NCI-H128 (cell line): ENCODE measurements around the gene CACNA1F.
A peak's percentile ranks its signal among the peaks of the same experiment; 100 is the strongest.

Experiments used
- DNase-seq: peaks from one replicate; lab custom pipeline; 2025; ENCODE audit not compliant: unreplicated experiment; lab: John Stamatoyannopoulos, UW

The CACNA1F gene

GRCh38 chrX:49199906-49200771, 33.0 kb downstream of the CACNA1F start, which contains the start of gene SYP:
Gene SYP, minus strand, starts transcription at chrX:49200193. Its CDS starts 7 bp downstream, at chrX:49200186.
- DNase-seq: peak; percentile 70

DNA sequence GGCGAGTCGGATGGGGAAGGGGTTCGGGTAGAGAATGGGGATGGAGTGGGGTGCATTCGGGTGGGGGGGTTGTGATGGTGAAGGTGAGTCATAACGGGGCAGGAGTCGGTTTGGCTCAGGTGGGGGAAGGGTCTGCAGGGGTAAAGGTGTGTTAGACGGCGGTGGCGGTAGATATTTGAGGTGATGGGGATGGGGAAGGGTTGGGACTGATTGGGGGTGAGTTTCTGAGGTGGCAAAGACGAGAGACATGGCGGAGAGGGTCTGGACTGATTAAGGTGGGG, 33.9 kb downstream of the CACNA1F start:
- no peak for DNase-seq

DNA sequence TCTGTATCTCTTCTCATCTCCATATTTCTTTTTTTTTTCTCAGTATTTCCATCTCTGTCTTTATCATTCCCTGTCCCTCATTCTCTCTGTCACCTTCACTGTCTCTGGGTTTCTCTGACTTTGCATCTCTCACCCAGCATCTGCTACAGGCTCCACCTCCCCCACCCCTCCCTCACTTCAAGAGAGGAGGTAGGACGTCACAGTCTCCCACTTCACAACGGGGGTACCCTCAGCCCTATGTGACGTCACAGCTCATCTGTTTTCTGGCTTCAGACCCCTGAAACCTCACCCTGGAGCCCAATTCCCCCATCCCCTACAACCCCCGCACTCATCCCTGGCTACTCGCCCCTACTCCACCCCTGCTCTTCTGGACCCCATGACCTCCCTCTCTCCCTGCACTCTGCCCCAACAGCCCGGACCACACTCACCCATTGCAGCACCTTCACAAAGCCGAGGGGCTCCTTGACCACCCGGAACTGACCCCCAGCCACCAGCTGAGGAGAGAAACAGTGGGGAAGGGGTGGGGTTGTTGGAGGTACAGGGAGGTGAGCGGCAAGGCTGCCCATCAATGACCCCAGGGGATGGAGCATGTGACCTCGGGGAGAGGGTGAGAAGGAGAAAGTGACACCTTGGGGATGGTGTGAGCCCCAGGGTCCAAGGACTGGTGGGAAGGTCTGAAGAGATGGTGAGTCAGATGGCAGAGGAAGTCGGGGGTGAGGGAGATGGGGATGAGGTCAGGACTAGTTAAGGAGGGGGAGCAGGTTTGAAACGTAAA, 34.4 kb downstream of the CACNA1F start:
- no peak for DNase-seq

DNA sequence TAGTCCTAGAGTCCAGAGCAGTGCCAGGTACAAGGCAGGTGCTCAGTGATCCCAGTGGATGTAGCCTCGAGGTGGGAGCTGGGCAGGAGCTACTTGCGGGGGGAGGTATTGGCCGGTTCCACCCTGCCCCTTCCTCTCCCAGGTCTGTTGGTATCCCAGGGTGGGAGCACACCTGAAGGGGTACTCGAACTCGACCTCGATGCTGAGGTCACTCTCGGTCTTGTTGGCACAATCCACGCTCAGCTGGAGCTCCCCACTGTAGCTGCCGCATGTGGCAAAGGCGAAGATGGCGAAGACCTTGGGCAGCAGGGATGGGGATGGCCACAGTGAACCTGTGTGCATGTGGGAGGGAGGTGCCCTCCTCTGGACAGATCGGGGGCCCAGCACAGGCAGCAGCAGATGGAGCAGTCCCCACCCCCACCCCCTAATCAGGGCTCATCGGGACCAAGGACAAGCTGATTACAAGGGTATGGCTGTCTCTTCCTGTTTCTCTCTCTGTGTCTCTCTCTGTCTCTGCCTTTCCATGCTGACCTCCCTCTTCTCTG, 35.5 kb downstream of the CACNA1F start:
- no peak for DNase-seq

- no peak for DNase-seq
Measured at GRCh38 chrX:49193542-49193964, 39.6 kb downstream of the CACNA1F start.

DNA sequence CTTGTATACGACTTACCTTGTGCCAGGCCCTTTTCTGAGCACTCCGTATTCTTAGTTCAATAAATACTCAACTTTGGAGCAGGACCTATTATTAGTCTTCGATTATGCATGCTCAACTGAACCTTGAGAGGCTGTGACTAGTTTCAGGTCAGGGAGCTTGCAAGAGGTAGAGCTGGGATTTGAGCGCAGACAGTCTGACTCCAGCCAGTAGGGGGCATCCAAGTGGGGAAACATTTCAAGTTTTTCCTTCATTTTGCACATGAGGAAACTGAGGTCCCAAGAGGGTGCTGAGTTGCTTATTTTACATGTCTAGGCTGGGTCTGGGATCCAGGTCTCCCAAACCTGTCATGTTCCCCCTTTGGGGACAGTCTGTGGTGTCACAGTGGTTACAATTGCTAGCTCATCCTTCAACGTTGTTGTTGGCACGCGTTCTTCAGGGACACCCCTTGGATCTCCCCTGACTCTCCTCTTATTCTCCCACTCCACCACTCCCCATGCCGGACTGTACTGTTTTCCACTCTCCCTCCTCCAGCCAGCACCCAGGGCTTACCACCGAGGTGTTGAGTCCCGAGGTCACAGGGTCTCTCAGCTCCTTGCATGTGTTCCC, 40.3 kb downstream of the CACNA1F start:
- DNase-seq: no peak

- no peak for DNase-seq
Measured at GRCh38 chrX:49191574-49192011, 41.5 kb downstream of the CACNA1F start.

DNA sequence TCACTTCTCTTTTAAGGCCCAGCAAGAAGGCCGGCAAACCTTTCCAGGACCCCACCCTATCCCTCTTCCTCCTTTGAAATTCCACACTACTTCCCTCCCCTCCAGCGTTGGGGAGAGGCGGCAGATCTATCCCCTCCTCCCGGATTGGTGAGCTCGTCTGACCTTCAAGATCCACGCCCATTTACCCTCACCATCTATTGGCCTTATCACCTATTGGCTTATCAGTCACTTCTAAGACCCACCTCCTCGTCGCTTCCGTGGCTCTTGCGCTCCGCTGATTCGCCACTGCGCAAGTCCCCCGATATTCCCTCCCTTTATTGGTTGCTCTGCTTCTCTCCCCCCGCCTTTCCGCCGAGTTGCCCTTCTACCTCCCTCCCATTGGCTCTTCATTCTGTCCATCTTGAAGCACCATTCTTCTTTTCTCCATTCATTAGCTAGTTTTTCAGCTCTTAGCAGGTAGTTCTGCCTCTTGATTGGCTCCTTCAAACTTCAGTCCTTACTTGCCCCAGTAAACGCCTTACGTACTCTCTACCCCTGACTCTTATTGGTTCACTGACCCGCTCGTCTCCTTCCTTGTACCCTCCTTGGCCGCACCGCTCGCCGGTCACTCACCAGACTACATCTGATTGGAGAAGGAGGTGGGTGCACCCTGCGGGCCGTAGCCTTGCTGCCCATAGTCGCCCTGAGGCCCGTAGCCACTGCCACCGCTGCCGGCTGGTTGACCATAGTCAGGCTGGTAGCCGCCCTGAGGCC, 42.1 kb downstream of the CACNA1F start:
- DNase-seq: peak; percentile 98

DNA sequence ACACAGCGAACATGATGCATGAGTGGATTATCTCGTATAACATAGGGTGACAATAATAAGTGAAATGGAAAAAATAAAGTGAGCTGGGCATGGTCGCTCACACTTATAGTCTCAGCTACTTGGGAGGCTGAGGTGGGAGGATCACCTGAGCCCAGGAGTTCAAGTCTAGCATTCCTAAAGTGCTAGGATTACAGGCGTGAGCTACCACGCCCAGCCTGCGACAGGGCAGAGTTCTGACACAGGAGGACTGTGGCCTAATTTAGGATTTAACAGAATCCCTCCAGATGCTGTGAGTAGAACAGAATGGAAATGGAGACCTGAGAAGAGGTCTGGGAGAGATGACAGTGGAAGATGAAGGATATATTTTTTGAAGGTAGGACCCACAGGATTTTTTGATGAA, 43.5 kb downstream of the CACNA1F start:
- DNase-seq: no peak

DNA sequence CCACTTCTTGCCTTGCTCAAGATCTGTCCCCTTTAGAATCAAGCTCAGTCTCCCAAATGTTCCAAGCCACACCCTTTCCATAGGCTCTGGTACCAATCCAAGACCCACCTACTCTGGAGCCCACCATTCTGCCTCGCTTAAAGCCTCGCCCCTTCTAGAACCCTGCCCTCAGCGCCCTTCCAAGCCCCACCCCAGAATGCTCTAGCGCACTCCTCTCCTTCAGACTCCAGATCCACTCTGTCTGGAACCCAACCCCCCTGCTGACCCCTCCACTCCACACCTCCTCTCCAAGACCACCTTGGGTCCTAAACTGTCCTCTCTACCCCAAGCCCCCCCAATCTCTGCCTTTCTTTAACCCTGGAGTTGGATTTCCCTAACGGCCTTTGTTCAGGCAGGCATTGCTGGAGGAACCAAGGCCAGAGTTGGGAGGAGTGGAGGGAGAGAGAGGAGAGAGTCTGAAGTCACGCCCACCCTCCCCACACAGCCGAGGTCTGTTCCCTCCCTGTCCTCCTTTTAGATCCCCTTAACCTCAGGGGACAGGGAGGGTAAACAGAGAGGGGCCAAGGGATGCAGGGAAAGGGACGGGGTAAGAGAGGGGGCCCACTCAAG, 44.6 kb downstream of the CACNA1F start:
- no peak for DNase-seq

DNA sequence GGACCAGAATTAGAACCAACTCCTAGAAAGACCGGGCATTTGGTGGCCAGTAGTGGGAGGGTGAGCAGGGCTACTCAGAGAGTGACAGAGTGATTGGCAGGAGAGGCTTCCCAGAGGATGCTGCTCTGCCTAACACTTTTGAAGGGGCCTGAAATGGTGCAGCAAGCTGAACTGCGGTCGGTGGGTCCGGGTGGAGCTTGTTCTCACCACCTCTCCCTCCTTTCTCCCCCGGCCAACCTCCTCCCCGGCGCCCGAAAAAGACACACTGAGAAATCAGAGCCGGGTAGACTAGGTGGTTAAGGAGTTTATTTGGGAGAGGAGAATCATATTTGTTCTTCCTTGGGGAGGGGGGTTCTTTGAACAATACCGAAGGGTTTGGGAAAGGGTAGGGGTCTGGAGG, 45.6 kb downstream of the CACNA1F start:
- DNase-seq: no peak

DNA sequence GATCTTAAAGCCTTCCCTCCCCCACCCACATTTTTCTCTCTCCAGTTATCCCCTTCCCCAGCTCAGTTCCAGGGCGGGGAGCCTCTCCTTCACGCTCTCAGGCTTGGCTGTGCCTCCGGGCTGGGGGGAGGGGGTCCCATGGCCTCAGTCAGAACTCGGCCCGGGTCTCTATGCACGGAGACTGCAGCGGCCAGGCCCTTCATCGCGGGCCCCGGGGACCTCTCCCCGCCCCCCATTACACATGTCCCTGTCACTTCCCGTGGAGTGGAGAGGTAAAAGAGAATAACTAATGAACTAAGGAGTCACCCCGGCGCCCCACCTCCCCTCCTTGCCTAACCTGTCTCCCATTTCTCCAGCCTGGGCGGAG, 46.1 kb downstream of the CACNA1F start:
- no peak for DNase-seq

GRCh38 chrX:49186125-49187027, 46.8 kb downstream of the CACNA1F start, which contains the start of gene PRICKLE3:
Gene PRICKLE3, minus strand, starts transcription at chrX:49186373. Its CDS starts 76 bp downstream, at chrX:49186297.
- peak; percentile 41 for DNase-seq

DNA sequence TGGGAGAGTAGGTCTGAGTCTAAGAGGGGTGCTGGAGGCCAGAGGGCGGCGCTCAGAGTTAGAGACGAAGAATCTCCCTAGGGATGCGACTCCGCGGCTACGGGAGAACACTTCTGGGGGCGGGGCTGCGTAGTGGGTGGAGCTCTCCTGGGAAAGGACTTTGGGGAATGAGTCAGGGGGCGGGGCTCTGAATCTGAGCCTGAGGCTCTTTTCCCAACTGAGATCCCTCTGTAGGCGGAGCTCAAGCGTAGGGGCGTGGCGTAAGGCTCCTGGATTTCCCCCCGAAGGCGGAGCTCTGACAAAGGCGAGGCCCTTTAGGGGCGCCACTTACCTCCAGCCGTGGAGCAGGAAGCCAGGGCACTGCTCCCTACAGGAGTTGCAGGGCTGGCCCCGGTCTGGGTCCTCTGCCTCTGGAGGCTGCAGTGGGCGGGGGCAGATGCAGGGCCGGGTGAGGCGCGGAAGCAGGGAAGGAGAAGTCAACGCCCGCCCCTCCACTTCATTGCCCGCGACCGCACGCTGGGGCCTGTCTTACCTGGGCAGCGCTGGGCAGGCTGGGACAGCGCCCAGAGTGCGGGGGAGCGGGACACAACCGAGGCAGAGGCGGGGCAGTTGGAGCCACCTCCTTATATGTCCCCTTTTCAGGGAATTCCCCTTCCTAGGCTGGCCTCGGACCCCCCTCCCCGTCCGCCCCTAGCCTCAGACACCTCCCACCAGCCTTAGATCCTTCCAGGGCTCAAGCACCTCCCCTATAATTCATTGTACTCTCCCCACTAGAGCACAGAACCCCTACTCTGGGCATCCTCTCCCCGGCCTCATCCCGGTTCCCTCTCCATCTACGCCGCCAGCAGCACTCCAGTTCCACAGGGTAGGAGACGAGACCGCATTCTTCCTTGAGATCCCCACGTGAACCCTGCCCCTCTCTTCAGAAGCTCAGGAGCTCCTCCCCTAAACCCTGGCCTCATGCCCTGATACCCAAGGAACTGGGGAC, 48.6 kb downstream of the CACNA1F start:
- peak; percentile 87 for DNase-seq

DNA sequence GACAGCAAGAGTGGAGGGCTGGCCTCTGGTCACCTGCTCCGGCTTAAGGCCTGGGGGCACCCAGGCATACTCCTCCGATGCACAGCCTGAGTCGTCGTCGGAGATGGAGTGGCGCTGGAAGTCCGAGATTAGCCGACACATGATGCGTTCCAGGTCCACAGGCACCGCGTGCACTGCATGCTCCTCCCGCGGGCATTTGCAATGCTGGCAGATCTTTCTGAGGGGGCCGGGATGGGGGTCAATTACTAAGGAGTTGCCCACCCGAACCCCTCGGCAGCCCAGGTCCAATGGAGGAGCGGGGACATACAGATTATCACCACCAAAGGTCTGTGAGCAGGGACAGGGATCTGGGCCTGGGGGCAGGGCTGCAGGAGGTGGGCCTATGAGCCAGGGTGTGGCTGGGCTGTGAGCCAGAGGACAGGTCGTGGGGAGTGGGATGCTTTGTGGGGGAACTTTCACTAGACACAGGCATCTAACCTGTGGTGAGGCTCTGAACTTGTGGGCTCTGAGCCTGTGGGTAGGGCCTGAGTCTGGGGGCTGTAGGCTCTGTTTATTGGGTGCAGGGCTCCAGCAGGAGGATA, 49.3 kb downstream of the CACNA1F start:
- DNase-seq: no peak

- no peak for DNase-seq
Measured at GRCh38 chrX:49179358-49179757, 53.8 kb downstream of the CACNA1F start.

DNA sequence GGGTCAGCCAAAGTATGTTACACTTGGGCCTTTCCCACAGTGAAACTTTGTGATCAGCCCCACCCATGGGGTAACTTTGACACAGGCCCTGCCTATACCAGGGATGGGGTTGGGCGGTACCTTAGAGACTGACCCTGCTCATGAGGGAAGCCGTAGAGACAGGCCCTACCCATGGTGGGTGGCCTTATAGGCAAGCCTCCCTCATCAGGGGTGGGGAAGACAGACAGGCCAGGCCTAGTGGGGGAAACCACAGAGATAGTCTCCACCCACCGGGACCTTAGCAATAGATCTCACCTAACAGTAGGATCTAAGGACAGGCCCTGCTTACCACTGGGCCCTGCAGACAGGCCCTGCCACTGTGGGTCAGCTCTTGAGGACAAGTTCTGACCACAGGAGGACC, 54.6 kb downstream of the CACNA1F start:
- no peak for DNase-seq
